ENCODE data around the gene PNRC1.
A peak's percentile ranks its signal among the peaks of the same experiment; 100 is the strongest.

DNA sequence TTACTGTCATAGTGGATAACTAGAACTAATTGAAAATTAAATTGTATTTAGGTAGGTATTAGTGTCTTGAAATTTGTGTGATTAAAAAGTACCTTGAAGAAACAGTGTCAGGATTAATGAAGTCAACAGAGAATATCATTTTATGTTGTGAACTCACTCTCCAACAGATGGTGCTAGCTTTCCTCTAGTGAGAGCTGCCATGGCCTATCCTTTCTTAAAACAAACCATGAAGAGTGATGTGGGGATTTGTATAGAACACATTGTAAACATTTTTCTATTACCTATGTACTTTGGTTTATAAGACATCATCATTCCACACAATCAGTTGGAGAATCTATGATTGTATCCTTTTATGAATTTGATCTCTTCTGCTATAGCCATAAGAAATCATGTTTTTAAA, 42.1 kb downstream of the PNRC1 start:
- peak in 3 of 6 experiments; percentile 51 to 54 (median 52) for TF ChIP-seq CTCF (IDR thresholded peaks at IDR 0.05)
- no peak for TF ChIP-seq POLR2A (IDR thresholded peaks at IDR 0.05)
